Prostate gland (tissue), 2 donors: ENCODE results near the gene MUC15.

Experiments used
- POLR2A ChIP-seq: fragments of 450-650 bp; IDR thresholded peaks from one replicate; pipeline ENCODE4 v1.6.1; 2016; ENCODE audit warnings: antibody characterized with exemption, mild to moderate bottlenecking
- POLR2AphosphoS5 ChIP-seq: sonication (generic); formaldehyde crosslinking; IDR thresholded peaks from one replicate; pipeline ENCODE4 v1.6.1; 2017; ENCODE audit warnings: antibody characterized with exemption
- TF ChIP-seq, protein P1 (sequence below), 4 experiments: fragments of 200-600 bp in 2 of 4; fragments of 450-650 bp in 2 of 4; sonication (generic) in 2 of 4; IDR thresholded peaks; 1 replicate in 3 of 4; 2 replicates in 1 of 4; pipeline ENCODE4 v1.5.1; 2016 to 2019; ENCODE audit warnings: antibody characterized with exemption in 4 of 4, mild to moderate bottlenecking in 2 of 4, moderate library complexity in 2 of 4

DNA sequence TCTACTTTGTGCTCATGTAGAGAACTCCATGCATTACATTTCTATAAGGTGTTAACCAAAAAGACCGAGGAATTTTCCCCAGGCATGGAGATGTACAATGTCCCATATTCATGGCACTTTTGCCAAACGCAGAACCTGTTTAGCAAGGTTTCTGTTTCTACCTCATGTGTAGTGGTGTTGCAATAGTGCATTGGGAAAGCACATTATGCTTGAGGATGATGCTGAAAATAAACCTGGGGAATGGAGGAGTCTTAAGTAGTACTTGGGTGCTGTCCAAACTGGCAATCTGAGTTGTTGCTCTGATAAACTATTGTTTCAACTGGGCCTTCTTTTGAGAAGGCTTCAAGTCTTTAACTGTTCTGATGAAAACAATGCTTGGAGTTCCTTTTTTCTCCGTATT lies 11.5 kb upstream of the MUC15 start:
- TF ChIP-seq, protein P1, sequence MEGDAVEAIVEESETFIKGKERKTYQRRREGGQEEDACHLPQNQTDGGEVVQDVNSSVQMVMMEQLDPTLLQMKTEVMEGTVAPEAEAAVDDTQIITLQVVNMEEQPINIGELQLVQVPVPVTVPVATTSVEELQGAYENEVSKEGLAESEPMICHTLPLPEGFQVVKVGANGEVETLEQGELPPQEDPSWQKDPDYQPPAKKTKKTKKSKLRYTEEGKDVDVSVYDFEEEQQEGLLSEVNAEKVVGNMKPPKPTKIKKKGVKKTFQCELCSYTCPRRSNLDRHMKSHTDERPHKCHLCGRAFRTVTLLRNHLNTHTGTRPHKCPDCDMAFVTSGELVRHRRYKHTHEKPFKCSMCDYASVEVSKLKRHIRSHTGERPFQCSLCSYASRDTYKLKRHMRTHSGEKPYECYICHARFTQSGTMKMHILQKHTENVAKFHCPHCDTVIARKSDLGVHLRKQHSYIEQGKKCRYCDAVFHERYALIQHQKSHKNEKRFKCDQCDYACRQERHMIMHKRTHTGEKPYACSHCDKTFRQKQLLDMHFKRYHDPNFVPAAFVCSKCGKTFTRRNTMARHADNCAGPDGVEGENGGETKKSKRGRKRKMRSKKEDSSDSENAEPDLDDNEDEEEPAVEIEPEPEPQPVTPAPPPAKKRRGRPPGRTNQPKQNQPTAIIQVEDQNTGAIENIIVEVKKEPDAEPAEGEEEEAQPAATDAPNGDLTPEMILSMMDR (IDR thresholded peaks at IDR 0.05), result no peak
- TF ChIP-seq POLR2AphosphoS5 (peak; percentile 64), POLR2A (no peak)
